Testis (tissue), 5 donors: ENCODE data around the gene DRGX. TPM values are rescaled to one million over a fixed set of nuclear protein-coding genes. Genes with fewer than 3 reads are reported as not detected.

Experiments
- DNase-seq: peaks from one replicate; pipeline ENCODE4 v3.0.0-alpha.2; 2019
- H3K27ac ChIP-seq, 2 donors: fragments of 200-600 bp; sonication (generic); one replicate each; pipeline ENCODE4 v1.5.1; 2019
- H3K27me3 ChIP-seq: fragments of 200-600 bp; sonication (generic); one replicate; pipeline ENCODE4 v1.5.1; 2019
- H3K36me3 ChIP-seq: fragments of 200-600 bp; sonication (generic); one replicate; pipeline ENCODE4 v1.5.1; 2017; ENCODE audit warnings: low read depth; ENCODE audit errors: missing control alignments
- H3K4me1 ChIP-seq: fragments of 200-600 bp; sonication (generic); one replicate; pipeline ENCODE4 v1.5.1; 2019
- H3K4me3 ChIP-seq, 2 donors: fragments of 200-600 bp; sonication (generic); one replicate each; pipeline ENCODE4 v1.5.1; 2017 to 2019
- H3K9me3 ChIP-seq: fragments of 200-600 bp; sonication (generic); one replicate; pipeline ENCODE4 v1.5.1; 2017
- CTCF ChIP-seq, 3 experiments: fragments of 450-650 bp in 2 of 3; fragments of 200-600 bp in 1 of 3; sonication (generic) in 1 of 3; IDR thresholded peaks; one replicate each; pipeline ENCODE4 v1.5.1; 2016 to 2019; ENCODE audit warnings: antibody characterized with exemption in 3 of 3, mild to moderate bottlenecking in 2 of 3, moderate library complexity in 1 of 3
- POLR2A ChIP-seq: fragments of 450-650 bp; IDR thresholded peaks from one replicate; pipeline ENCODE4 v1.6.1; 2017; ENCODE audit warnings: antibody characterized with exemption, mild to moderate bottlenecking, moderate library complexity
- WGBS, 2 donors: methylation state at CpG; one replicate each; pipeline ENCODE4 v1.1.5; 2018; 5-methylcytosine and 5-hydroxymethylcytosine counted together
- intact Hi-C: fragments of 100-400 bp; cut with DNase I; formaldehyde crosslinking; loops from one replicate; pipeline ENCODE4 v1.15.1; 2023; ENCODE audit warnings: low total_unique reads
- long read RNA-seq, 2 donors: transcript quantifications; one replicate each; lab custom pipeline, GENCODE V29; 2026
- polyA plus RNA-seq: library from polyadenylated mRNA; stranded (reverse); fragments of 350-450 nt; fragmentation: Illumina TruSeq; extraction: RNeasy Lipid Tissue Mini Kit (QIAGEN cat#74804); gene quantifications from one replicate; pipeline ENCODE4 v1.2.3, GENCODE V29; 2014; ENCODE audit warnings: low read depth, low replicate concordance; ENCODE audit not compliant: insufficient read depth
- total RNA-seq, 2 donors: library from RNA; depleted of rRNA; stranded (reverse); fragments of >200 nt; gene quantifications; one replicate each; pipeline ENCODE4 v1.2.3, GENCODE V29; 2016

Gene DRGX
- total RNA-seq (not detected), polyA plus RNA-seq (0.33 TPM)
- long read RNA-seq, donor 1: 0 reads
- long read RNA-seq, donor 2: 0 reads

DNA sequence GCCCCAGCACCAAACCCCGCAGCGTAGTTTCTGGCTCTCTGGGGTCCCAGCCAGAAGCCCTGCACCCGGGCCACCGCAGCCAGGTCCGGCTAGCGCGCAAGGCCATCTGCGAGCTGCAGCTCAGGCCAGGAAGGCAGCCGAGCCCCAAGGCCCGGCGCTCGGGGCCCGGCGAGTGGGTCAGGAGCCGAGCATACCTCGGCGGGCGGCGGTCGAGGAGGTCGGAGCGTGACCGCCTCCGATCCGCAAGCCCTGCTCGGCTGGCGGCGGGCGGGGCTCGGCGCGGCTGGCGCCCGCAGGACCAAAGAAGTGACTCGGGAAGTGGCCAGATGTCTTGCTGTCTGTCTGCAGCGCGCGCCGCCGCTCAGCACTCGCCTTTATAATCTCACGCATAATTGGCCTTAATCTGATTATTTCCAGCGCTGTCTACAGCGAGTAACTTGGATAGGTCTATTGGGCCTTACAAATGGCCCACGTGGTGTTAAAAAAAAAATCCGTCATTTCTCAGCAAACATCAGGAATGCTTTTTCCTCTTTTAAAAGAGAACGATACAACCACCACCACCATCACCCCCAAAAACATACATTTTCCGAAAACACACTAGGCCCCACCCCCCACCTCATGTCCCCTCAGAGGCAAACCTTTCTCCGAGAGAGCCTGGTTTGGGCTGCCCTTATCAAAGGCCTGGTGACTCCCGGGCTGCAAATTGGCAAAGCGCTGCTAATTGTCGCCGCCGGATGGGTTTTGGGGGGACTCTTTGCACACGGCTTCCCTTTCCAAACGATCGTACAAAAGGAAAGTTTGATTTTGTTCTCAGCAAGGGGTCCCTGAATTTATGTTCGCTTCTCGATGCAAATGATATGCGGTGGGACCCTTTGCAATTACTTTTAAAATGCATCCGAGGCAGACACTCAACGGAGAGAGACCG, at the start of gene DRGX:
Gene DRGX, minus strand, starts transcription at position 349 of the 925 bp plus-strand sequence. CDS start 649 bp downstream, outside the sequence.
- peak; percentile 1 for DNase-seq
- Histone ChIP-seq H3K4me3 (no peak within 1 kb of the TSS), H3K27ac (no peak within 1 kb of the TSS), H3K4me1 (peaks cover 4% of the 10 kb centered on the region), H3K9me3 (no peaks in the 10 kb centered on the region), H3K36me3 (no peaks in the 10 kb centered on the region), H3K27me3 (no peaks in the 10 kb centered on the region)
- WGBS, 2 donors: 2 to 4% methylated on average over 28 to 61 of the region's 63 CpGs
- intact Hi-C loops: no loop called here
- TF ChIP-seq CTCF (IDR thresholded peaks at IDR 0.05) (no peak), POLR2A (no peak)

GRCh38 chr10:49444349-49444748, 48.5 kb upstream of the DRGX start:
- no peaks in the 10 kb centered on the region for H3K4me1 ChIP-seq
- DNase-seq: no peak
- intact Hi-C loops: no loop called here
- no peak overlapping the region for H3K4me3 ChIP-seq
- H3K27me3 ChIP-seq: no peaks in the 10 kb centered on the region
- TF ChIP-seq CTCF (IDR thresholded peaks at IDR 0.05): no peak
- no peak for TF ChIP-seq POLR2A
- no peak overlapping the region for H3K27ac ChIP-seq
- no peaks in the 10 kb centered on the region for H3K36me3 ChIP-seq
- WGBS, 2 donors: 94 to 95% methylated on average over 4 of the region's 4 CpGs
- H3K9me3 ChIP-seq: no peaks in the 10 kb centered on the region

GRCh38 chr10:49442863-49443262, 47.0 kb upstream of the DRGX start:
- Histone ChIP-seq H3K4me3 (no peak overlapping the region), H3K9me3 (no peaks in the 10 kb centered on the region), H3K4me1 (no peaks in the 10 kb centered on the region), H3K27ac (no peak overlapping the region), H3K36me3 (no peaks in the 10 kb centered on the region), H3K27me3 (no peaks in the 10 kb centered on the region)
- intact Hi-C loops: no loop called here
- TF ChIP-seq POLR2A (no peak), CTCF (IDR thresholded peaks at IDR 0.05) (no peak)
- WGBS, 2 donors: 81 to 89% methylated on average over 4 of the region's 4 CpGs
- no peak for DNase-seq

DNA sequence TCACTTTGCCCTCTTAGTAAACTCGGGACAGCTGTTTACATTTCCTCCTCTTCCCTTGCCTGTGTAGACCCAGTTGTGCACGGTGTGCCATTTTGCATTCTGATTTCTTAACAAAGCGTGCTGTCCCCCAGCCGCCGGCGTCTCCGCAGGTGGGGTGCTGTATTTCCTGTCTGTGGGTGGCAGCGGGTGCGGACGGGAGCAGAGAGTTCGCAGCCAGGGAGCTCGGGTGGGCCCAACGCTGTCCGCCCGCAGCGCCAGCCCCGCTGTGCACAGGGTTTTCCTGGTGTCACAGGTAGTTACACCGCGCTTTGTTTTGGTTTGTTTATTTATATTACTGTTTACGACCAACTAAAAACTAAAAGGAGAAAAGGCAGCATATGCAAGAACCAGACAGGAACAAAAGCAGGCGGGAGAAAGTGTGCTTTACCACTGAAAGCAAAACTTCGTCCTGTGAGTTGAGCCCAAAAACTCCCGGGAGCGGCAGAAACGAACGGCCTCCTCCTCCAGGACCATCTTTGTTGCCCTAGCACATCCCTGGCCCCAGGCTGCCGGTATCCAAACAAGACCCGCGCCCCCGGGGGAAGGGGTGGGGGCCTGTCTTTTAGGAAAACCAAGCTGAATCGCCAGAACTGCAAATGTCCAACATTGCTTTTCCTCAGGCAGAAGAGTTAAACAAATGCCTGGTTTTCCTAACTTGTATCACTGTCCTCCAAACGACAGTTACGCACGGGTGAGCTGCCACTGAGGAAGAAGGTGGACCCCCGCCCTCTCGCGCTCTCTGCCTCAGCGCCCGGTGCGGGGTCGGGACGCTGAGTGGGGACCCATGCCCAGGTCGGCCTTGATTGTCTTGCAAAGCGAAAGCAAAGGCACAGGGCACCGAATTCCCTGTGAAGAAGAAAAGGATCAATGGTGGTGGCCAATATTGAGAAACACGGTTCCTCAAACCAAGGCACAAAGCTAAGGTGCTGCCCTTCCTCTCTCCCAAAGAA, 45.9 kb upstream of the DRGX start:
- TF ChIP-seq CTCF (IDR thresholded peaks at IDR 0.05) (no peak), POLR2A (no peak)
- intact Hi-C loops: no loop called here
- WGBS, 2 donors: 36 to 43% methylated on average over 46 of the region's 46 CpGs
- no peaks in the 10 kb centered on the region for H3K4me1 ChIP-seq
- H3K36me3 ChIP-seq: no peaks in the 10 kb centered on the region
- no peaks in the 10 kb centered on the region for H3K27me3 ChIP-seq
- no peaks in the 10 kb centered on the region for H3K9me3 ChIP-seq
- no peak overlapping the region for H3K4me3 ChIP-seq
- DNase-seq: no peak
- H3K27ac ChIP-seq: no peak overlapping the region
